Loucy (cell line): ENCODE results near the gene SNHG17.

Experiments used
- H2AFZ ChIP-seq: fragments of 200-600 bp; sonication (generic); 2 replicates; pipeline ENCODE4 v1.6.0; 2016; ENCODE audit warnings: antibody characterized with exemption, mild to moderate bottlenecking, low read length, moderate library complexity
- H3F3A ChIP-seq: fragments of 200-600 bp; 2 replicates; pipeline ENCODE4 v1.6.0; 2016; ENCODE audit warnings: antibody characterized with exemption, low read depth, mild to moderate bottlenecking
- H3K27me3 ChIP-seq: fragments of 200-600 bp; sonication (generic); 2 replicates; pipeline ENCODE4 v1.6.1; 2014; ENCODE audit warnings: low read length, mild to moderate bottlenecking; ENCODE audit not compliant: insufficient read depth, poor library complexity, severe bottlenecking
- H3K36me3 ChIP-seq: fragments of 200-600 bp; sonication (generic); 2 replicates; pipeline ENCODE4 v1.6.1; 2016; ENCODE audit warnings: low read length; ENCODE audit not compliant: insufficient read depth
- H3K4me1 ChIP-seq: fragments of 200-600 bp; sonication (generic); 2 replicates; pipeline ENCODE4 v1.5.1; 2014; ENCODE audit warnings: low read length, mild to moderate bottlenecking; ENCODE audit not compliant: insufficient read depth, poor library complexity, severe bottlenecking
- H3K4me2 ChIP-seq: fragments of 200-600 bp; sonication (generic); 2 replicates; pipeline ENCODE4 v1.6.0; 2014; ENCODE audit warnings: antibody characterized with exemption, low read length, low read depth, mild to moderate bottlenecking; ENCODE audit not compliant: poor library complexity, severe bottlenecking
- H3K4me3 ChIP-seq: fragments of 200-600 bp; sonication (generic); 2 replicates; pipeline ENCODE4 v1.5.1; 2014; ENCODE audit warnings: low read length, mild to moderate bottlenecking, mixed read lengths; ENCODE audit not compliant: poor library complexity, severe bottlenecking
- H3K79me2 ChIP-seq: fragments of 200-600 bp; sonication (generic); 2 replicates; pipeline ENCODE4 v1.6.1; 2014; ENCODE audit warnings: low read length; ENCODE audit not compliant: insufficient read depth
- H3K9ac ChIP-seq: fragments of 200-600 bp; sonication (generic); 2 replicates; pipeline ENCODE4 v1.6.0; 2014; ENCODE audit warnings: mild to moderate bottlenecking, low read depth, low read length, moderate library complexity; ENCODE audit not compliant: poor library complexity, severe bottlenecking
- H3K9me2 ChIP-seq: fragments of 200-600 bp; sonication (generic); replicated peaks from 2 replicates; pipeline ENCODE4 v1.6.1; 2016; ENCODE audit warnings: low read depth, low read length, mixed read lengths
- H3K9me3 ChIP-seq: fragments of 200-600 bp; sonication (generic); 2 replicates; pipeline ENCODE4 v1.6.1; 2014; ENCODE audit warnings: mild to moderate bottlenecking, antibody characterized with exemption, low read length, low read depth; ENCODE audit not compliant: insufficient read depth
- H4K20me1 ChIP-seq: fragments of 200-600 bp; sonication (generic); 2 replicates; pipeline ENCODE4 v1.6.0; 2014; ENCODE audit warnings: antibody characterized with exemption, low read length, mild to moderate bottlenecking; ENCODE audit not compliant: insufficient read depth, poor library complexity, severe bottlenecking
- EZH2phosphoT487 ChIP-seq: fragments of 200-600 bp; IDR thresholded peaks from 2 replicates; pipeline ENCODE4 v1.6.1; 2018; ENCODE audit warnings: antibody characterized with exemption, mild to moderate bottlenecking, moderate library complexity, borderline replicate concordance
- TF ChIP-seq, protein P1 (sequence below): fragments of 200-600 bp; sonication (generic); conservative IDR thresholded peaks from 2 replicates; pipeline ENCODE4 v1.5.1; 2014; ENCODE audit warnings: mild to moderate bottlenecking, antibody characterized with exemption, low read length

The SNHG17 gene

GRCh38 chr20:38450412-38450975, 15.4 kb upstream of the SNHG17 start:
- peaks cover 28% of the 10 kb centered on the region for H3K4me1 ChIP-seq
- H3K36me3 ChIP-seq, result peaks cover 8% of the 10 kb centered on the region; the same call in 1 of the 2 replicates

DNA sequence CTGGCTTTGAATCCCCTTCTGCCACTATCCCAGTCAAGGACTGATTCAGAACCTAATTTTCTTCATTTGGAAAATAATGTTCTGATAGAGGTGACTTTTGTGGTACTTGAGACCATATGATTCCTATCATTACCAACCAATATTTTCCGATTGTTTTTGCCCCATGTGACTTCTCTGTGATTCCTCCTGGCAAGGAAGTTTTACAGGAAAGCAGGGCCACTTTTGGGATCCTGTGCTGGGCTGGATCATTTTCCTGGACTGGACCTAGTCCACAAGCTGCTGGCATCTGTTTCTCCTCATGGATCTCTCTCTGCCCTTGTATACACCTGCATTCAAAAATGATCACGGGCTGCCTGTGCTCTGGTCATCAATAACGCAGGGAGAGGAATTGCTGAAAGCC, 13.9 kb upstream of the SNHG17 start:
- Histone ChIP-seq H3K4me1 (peaks cover 28% of the 10 kb centered on the region), H3K4me2 (peak overlapping the region; percentile 85), H3F3A (no peaks in the 10 kb centered on the region), H3K9me2 (no peaks in the 10 kb centered on the region), H4K20me1 (no peaks in the 10 kb centered on the region), H3K9ac (peak overlapping the region; percentile 91), H3K79me2 (peaks cover 31% of the 10 kb centered on the region), H3K27me3 (no peaks in the 10 kb centered on the region), H3K4me3 (peak overlapping the region; percentile 81), H2AFZ (no peak overlapping the region), H3K36me3 (peaks cover 8% of the 10 kb centered on the region; the same call in 1 of the 2 replicates), H3K9me3 (no peaks in the 10 kb centered on the region)
- TF ChIP-seq EZH2phosphoT487, result no peak
- TF ChIP-seq, protein P1, sequence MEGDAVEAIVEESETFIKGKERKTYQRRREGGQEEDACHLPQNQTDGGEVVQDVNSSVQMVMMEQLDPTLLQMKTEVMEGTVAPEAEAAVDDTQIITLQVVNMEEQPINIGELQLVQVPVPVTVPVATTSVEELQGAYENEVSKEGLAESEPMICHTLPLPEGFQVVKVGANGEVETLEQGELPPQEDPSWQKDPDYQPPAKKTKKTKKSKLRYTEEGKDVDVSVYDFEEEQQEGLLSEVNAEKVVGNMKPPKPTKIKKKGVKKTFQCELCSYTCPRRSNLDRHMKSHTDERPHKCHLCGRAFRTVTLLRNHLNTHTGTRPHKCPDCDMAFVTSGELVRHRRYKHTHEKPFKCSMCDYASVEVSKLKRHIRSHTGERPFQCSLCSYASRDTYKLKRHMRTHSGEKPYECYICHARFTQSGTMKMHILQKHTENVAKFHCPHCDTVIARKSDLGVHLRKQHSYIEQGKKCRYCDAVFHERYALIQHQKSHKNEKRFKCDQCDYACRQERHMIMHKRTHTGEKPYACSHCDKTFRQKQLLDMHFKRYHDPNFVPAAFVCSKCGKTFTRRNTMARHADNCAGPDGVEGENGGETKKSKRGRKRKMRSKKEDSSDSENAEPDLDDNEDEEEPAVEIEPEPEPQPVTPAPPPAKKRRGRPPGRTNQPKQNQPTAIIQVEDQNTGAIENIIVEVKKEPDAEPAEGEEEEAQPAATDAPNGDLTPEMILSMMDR, result no peak

More at GRCh38 chr20:38450412-38450975, 15.4 kb upstream of the SNHG17 start:
- H3K4me3 ChIP-seq, result no peak overlapping the region
- H2AFZ ChIP-seq, result no peak overlapping the region
- no peaks in the 10 kb centered on the region for H3F3A ChIP-seq
- no peaks in the 10 kb centered on the region for H3K9me2 ChIP-seq
- no peaks in the 10 kb centered on the region for H4K20me1 ChIP-seq
- peaks cover 31% of the 10 kb centered on the region for H3K79me2 ChIP-seq
- TF ChIP-seq EZH2phosphoT487, result no peak
- TF ChIP-seq, protein P1, result no peak
- H3K4me2 ChIP-seq, result no peak overlapping the region
- no peaks in the 10 kb centered on the region for H3K9me3 ChIP-seq
- H3K27me3 ChIP-seq, result no peaks in the 10 kb centered on the region
- no peak overlapping the region for H3K9ac ChIP-seq

DNA sequence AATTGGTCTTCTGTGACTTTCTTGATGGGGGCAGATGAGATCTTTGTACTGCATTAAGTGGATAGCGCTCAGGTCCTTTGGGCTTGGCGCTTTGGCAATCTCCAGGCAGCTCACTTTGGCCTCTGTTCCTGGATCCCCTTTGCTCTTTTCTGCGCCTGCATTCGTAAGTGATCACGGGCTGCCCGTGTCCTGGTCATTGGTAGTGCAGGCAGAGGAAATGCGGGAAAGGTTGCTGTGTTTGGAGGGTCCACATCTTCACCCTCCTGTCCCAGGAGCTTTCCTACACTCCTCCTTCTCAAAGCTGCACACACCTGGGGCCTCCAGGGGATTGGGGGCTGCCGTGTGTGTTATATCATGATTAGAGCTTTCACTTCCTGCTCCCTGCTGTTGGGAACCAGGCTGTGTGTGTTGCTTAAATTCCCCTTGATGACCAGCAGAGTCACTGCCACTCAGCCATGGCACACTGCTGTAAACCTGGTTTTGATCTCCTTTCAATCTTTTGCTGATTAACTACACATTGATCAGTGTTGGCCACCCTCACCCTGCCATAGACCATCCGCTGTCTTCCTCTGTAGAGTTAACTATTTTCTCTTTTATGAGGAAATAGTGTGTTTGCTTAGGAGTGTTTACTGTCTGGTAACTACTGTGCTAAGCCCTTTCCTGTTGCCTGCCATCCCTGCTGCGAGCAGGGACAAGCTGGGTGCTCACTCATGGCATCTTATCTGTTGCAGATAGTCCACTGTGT, 13.0 kb upstream of the SNHG17 start:
- peak overlapping the region; percentile 85 for H3K4me2 ChIP-seq
- no peaks in the 10 kb centered on the region for H3F3A ChIP-seq
- H3K4me1 ChIP-seq, result peaks cover 26% of the 10 kb centered on the region
- peak overlapping the region; percentile 91 for H3K9ac ChIP-seq
- H3K27me3 ChIP-seq, result no peaks in the 10 kb centered on the region
- H3K36me3 ChIP-seq, result peaks cover 8% of the 10 kb centered on the region; the same call in 1 of the 2 replicates
- no peaks in the 10 kb centered on the region for H3K9me2 ChIP-seq
- no peaks in the 10 kb centered on the region for H3K9me3 ChIP-seq
- TF ChIP-seq, protein P1, result 0 out of 2 replicates have a peak, but pooled peaks have one; percentile 14
- no peak for TF ChIP-seq EZH2phosphoT487
- no peaks in the 10 kb centered on the region for H4K20me1 ChIP-seq
- H3K4me3 ChIP-seq, result peak overlapping the region; percentile 81
- H2AFZ ChIP-seq, result no peak overlapping the region
- H3K79me2 ChIP-seq, result peaks cover 31% of the 10 kb centered on the region
